ENCODE results near the gene ACVR1. TPM values are rescaled to one million over a fixed set of nuclear protein-coding genes. Genes with fewer than 3 reads are reported as not detected.
"Not testable (repeated sequence)": the region's sequence is repeated elsewhere in the genome, so short reads cannot be mapped to it uniquely, and the experiment has no call there.

The ACVR1 gene
- total and polyA plus RNA-seq, 2 donors, result 3.0 to 8.0 TPM

GRCh38 chr2:157726946-157727345 is 149.2 kb downstream of the ACVR1 start:
- no peak overlapping the region for H3K27ac ChIP-seq (ENCODE audit: low read depth in 1 of 2, low read length in 1 of 2)
- H3K9me3 ChIP-seq (ENCODE audit: control insufficient read depth in 2 of 2, insufficient read depth in 1 of 2, low read length in 1 of 2), result no peaks in the 10 kb centered on the region
- H3K4me1 ChIP-seq (ENCODE audit: control insufficient read depth in 2 of 2, insufficient read depth in 2 of 2, low read length in 2 of 2), result no peaks in the 10 kb centered on the region
- no peaks in the 10 kb centered on the region for H3K27me3 ChIP-seq (ENCODE audit: control insufficient read depth in 2 of 2, insufficient read depth in 1 of 2, low read length in 1 of 2)
- no peaks in the 10 kb centered on the region for H3K36me3 ChIP-seq (ENCODE audit: control insufficient read depth in 2 of 2, insufficient read depth in 2 of 2, low read length in 1 of 2)
- WGBS, result 87% methylated on average over 1 of the region's 1 CpG
- DNase-seq (ENCODE audit: low read depth in 6 of 9, low spot score in 9 of 9), result no peak
- H3K4me3 ChIP-seq (ENCODE audit: low read length in 2 of 2), result no peak overlapping the region

GRCh38 chr2:157725846-157726245 is 150.3 kb downstream of the ACVR1 start:
- H3K27me3 ChIP-seq (ENCODE audit: control insufficient read depth in 2 of 2, insufficient read depth in 1 of 2, low read length in 1 of 2), result no peaks in the 10 kb centered on the region
- no peak for DNase-seq (ENCODE audit: low read depth in 6 of 9, low spot score in 9 of 9)
- H3K27ac ChIP-seq (ENCODE audit: low read depth in 1 of 2, low read length in 1 of 2), result no peak overlapping the region
- H3K4me3 ChIP-seq (ENCODE audit: low read length in 2 of 2), result no peak overlapping the region
- H3K9me3 ChIP-seq (ENCODE audit: control insufficient read depth in 2 of 2, insufficient read depth in 1 of 2, low read length in 1 of 2), result no peaks in the 10 kb centered on the region
- no peaks in the 10 kb centered on the region for H3K4me1 ChIP-seq (ENCODE audit: control insufficient read depth in 2 of 2, insufficient read depth in 2 of 2, low read length in 2 of 2)
- WGBS, result 36% methylated on average over 1 of the region's 1 CpG
- no peaks in the 10 kb centered on the region for H3K36me3 ChIP-seq (ENCODE audit: control insufficient read depth in 2 of 2, insufficient read depth in 2 of 2, low read length in 1 of 2)

GRCh38 chr2:157722580-157723234 is 153.4 kb downstream of the ACVR1 start:
- DNase-seq (ENCODE audit: low read depth in 6 of 9, low spot score in 9 of 9), result no peak
- H3K9me3 ChIP-seq (ENCODE audit: control insufficient read depth in 2 of 2, insufficient read depth in 1 of 2, low read length in 1 of 2), result peaks cover 0 to 5% of the 10 kb centered on the region in 2 donors
- H3K4me3 ChIP-seq (ENCODE audit: low read length in 2 of 2), result no peak overlapping the region
- no peaks in the 10 kb centered on the region for H3K27me3 ChIP-seq (ENCODE audit: control insufficient read depth in 2 of 2, insufficient read depth in 1 of 2, low read length in 1 of 2)
- no peaks in the 10 kb centered on the region for H3K36me3 ChIP-seq (ENCODE audit: control insufficient read depth in 2 of 2, insufficient read depth in 2 of 2, low read length in 1 of 2)
- H3K4me1 ChIP-seq (ENCODE audit: control insufficient read depth in 2 of 2, insufficient read depth in 2 of 2, low read length in 2 of 2), result no peaks in the 10 kb centered on the region
- WGBS, result 94% methylated on average over 3 of the region's 3 CpGs
- H3K27ac ChIP-seq (ENCODE audit: low read depth in 1 of 2, low read length in 1 of 2), result no peak overlapping the region

GRCh38 chr2:157720504-157720903 is 155.6 kb downstream of the ACVR1 start:
- no peaks in the 10 kb centered on the region for H3K36me3 ChIP-seq (ENCODE audit: control insufficient read depth in 2 of 2, insufficient read depth in 2 of 2, low read length in 1 of 2)
- WGBS, result 97% methylated on average over 2 of the region's 2 CpGs
- H3K4me3 ChIP-seq (ENCODE audit: low read length in 2 of 2), result no peak overlapping the region
- H3K27me3 ChIP-seq (ENCODE audit: control insufficient read depth in 2 of 2, insufficient read depth in 1 of 2, low read length in 1 of 2), result no peaks in the 10 kb centered on the region
- H3K27ac ChIP-seq (ENCODE audit: low read depth in 1 of 2, low read length in 1 of 2), result no peak overlapping the region
- no peak for DNase-seq (ENCODE audit: low read depth in 6 of 9, low spot score in 9 of 9)
- H3K4me1 ChIP-seq (ENCODE audit: control insufficient read depth in 2 of 2, insufficient read depth in 2 of 2, low read length in 2 of 2), result no peaks in the 10 kb centered on the region
- peaks cover 0 to 5% of the 10 kb centered on the region in 2 donors for H3K9me3 ChIP-seq (ENCODE audit: control insufficient read depth in 2 of 2, insufficient read depth in 1 of 2, low read length in 1 of 2)

- H3K4me3 ChIP-seq (ENCODE audit: low read length in 2 of 2); DNase-seq (ENCODE audit: low read depth in 6 of 9, low spot score in 9 of 9); H3K36me3 ChIP-seq (ENCODE audit: control insufficient read depth in 2 of 2, insufficient read depth in 2 of 2, low read length in 1 of 2); H3K4me1 ChIP-seq (ENCODE audit: control insufficient read depth in 2 of 2, insufficient read depth in 2 of 2, low read length in 2 of 2); H3K27ac ChIP-seq (ENCODE audit: low read depth in 1 of 2, low read length in 1 of 2); H3K27me3 ChIP-seq (ENCODE audit: control insufficient read depth in 2 of 2, insufficient read depth in 1 of 2, low read length in 1 of 2); H3K9me3 ChIP-seq (ENCODE audit: control insufficient read depth in 2 of 2, insufficient read depth in 1 of 2, low read length in 1 of 2): not testable (repeated sequence)
- 94% methylated on average over 5 of the region's 5 CpGs for WGBS
These were observed 171.5 kb downstream of the ACVR1 start for GRCh38 chr2:157704653-157705052.

- H3K4me3 ChIP-seq (ENCODE audit: low read length in 2 of 2); DNase-seq (ENCODE audit: low read depth in 6 of 9, low spot score in 9 of 9); H3K36me3 ChIP-seq (ENCODE audit: control insufficient read depth in 2 of 2, insufficient read depth in 2 of 2, low read length in 1 of 2); H3K27me3 ChIP-seq (ENCODE audit: control insufficient read depth in 2 of 2, insufficient read depth in 1 of 2, low read length in 1 of 2); H3K27ac ChIP-seq (ENCODE audit: low read depth in 1 of 2, low read length in 1 of 2); H3K4me1 ChIP-seq (ENCODE audit: control insufficient read depth in 2 of 2, insufficient read depth in 2 of 2, low read length in 2 of 2): not testable (repeated sequence)
- WGBS, result 93% methylated on average over 6 of the region's 6 CpGs
- peaks cover 0 to 13% of the 10 kb centered on the region in 2 donors for H3K9me3 ChIP-seq (ENCODE audit: control insufficient read depth in 2 of 2, insufficient read depth in 1 of 2, low read length in 1 of 2)
These were observed 172.0 kb downstream of the ACVR1 start for GRCh38 chr2:157704148-157704547.

GRCh38 chr2:157699806-157700205 is 176.3 kb downstream of the ACVR1 start:
- Histone ChIP-seq H3K9me3 (ENCODE audit: control insufficient read depth in 2 of 2, insufficient read depth in 1 of 2, low read length in 1 of 2) (peaks cover 0 to 15% of the 10 kb centered on the region in 2 donors), H3K27ac (ENCODE audit: low read depth in 1 of 2, low read length in 1 of 2) (no peak overlapping the region)
- DNase-seq (ENCODE audit: low read depth in 6 of 9, low spot score in 9 of 9), result no peak

GRCh38 chr2:157699009-157699408 is 177.1 kb downstream of the ACVR1 start:
- H3K27ac ChIP-seq (ENCODE audit: low read depth in 1 of 2, low read length in 1 of 2), result no peak overlapping the region
- H3K4me3 ChIP-seq (ENCODE audit: low read length in 2 of 2), result no peak overlapping the region
- H3K4me1 ChIP-seq (ENCODE audit: control insufficient read depth in 2 of 2, insufficient read depth in 2 of 2, low read length in 2 of 2), result no peaks in the 10 kb centered on the region
- no peak for DNase-seq (ENCODE audit: low read depth in 6 of 9, low spot score in 9 of 9)
- H3K27me3 ChIP-seq (ENCODE audit: control insufficient read depth in 2 of 2, insufficient read depth in 1 of 2, low read length in 1 of 2), result no peaks in the 10 kb centered on the region
- peaks cover 0 to 10% of the 10 kb centered on the region in 2 donors for H3K9me3 ChIP-seq (ENCODE audit: control insufficient read depth in 2 of 2, insufficient read depth in 1 of 2, low read length in 1 of 2)
- 91% methylated on average over 3 of the region's 3 CpGs for WGBS
- no peaks in the 10 kb centered on the region for H3K36me3 ChIP-seq (ENCODE audit: control insufficient read depth in 2 of 2, insufficient read depth in 2 of 2, low read length in 1 of 2)

More at GRCh38 chr2:157699806-157700205, 176.3 kb downstream of the ACVR1 start:
- Histone ChIP-seq H3K36me3 (ENCODE audit: control insufficient read depth in 2 of 2, insufficient read depth in 2 of 2, low read length in 1 of 2) (no peaks in the 10 kb centered on the region), H3K4me1 (ENCODE audit: control insufficient read depth in 2 of 2, insufficient read depth in 2 of 2, low read length in 2 of 2) (no peaks in the 10 kb centered on the region), H3K4me3 (ENCODE audit: low read length in 2 of 2) (no peak overlapping the region), H3K27me3 (ENCODE audit: control insufficient read depth in 2 of 2, insufficient read depth in 1 of 2, low read length in 1 of 2) (no peaks in the 10 kb centered on the region)
- whole genome bisulfite sequencing, result 78% methylated on average over 1 of the region's 1 CpG

- H3K36me3 ChIP-seq (ENCODE audit: control insufficient read depth in 2 of 2, insufficient read depth in 2 of 2, low read length in 1 of 2), result no peaks in the 10 kb centered on the region
- H3K4me1 ChIP-seq (ENCODE audit: control insufficient read depth in 2 of 2, insufficient read depth in 2 of 2, low read length in 2 of 2), result no peaks in the 10 kb centered on the region
- H3K27me3 ChIP-seq (ENCODE audit: control insufficient read depth in 2 of 2, insufficient read depth in 1 of 2, low read length in 1 of 2), result no peaks in the 10 kb centered on the region
- DNase-seq (ENCODE audit: low read depth in 6 of 9, low spot score in 9 of 9), result no peak
- H3K27ac ChIP-seq (ENCODE audit: low read depth in 1 of 2, low read length in 1 of 2), result no peak overlapping the region
- WGBS, result 83% methylated on average over 1 of the region's 1 CpG
- peaks cover 0 to 10% of the 10 kb centered on the region in 2 donors for H3K9me3 ChIP-seq (ENCODE audit: control insufficient read depth in 2 of 2, insufficient read depth in 1 of 2, low read length in 1 of 2)
- no peak overlapping the region for H3K4me3 ChIP-seq (ENCODE audit: low read length in 2 of 2)
These were observed 177.7 kb downstream of the ACVR1 start for GRCh38 chr2:157698430-157698829.
